Loucy (cell line): Measurements from ENCODE around the gene NAALADL2.

Experiments
- H2AFZ ChIP-seq: fragments of 200-600 bp; sonication (generic); 2 replicates; pipeline ENCODE4 v1.6.0; 2016; ENCODE audit warnings: antibody characterized with exemption, mild to moderate bottlenecking, low read length, moderate library complexity
- H3F3A ChIP-seq: fragments of 200-600 bp; 2 replicates; pipeline ENCODE4 v1.6.0; 2016; ENCODE audit warnings: antibody characterized with exemption, low read depth, mild to moderate bottlenecking
- H3K27me3 ChIP-seq: fragments of 200-600 bp; sonication (generic); 2 replicates; pipeline ENCODE4 v1.6.1; 2014; ENCODE audit warnings: low read length, mild to moderate bottlenecking; ENCODE audit not compliant: insufficient read depth, poor library complexity, severe bottlenecking
- H3K36me3 ChIP-seq: fragments of 200-600 bp; sonication (generic); 2 replicates; pipeline ENCODE4 v1.6.1; 2016; ENCODE audit warnings: low read length; ENCODE audit not compliant: insufficient read depth
- H3K4me1 ChIP-seq: fragments of 200-600 bp; sonication (generic); 2 replicates; pipeline ENCODE4 v1.5.1; 2014; ENCODE audit warnings: low read length, mild to moderate bottlenecking; ENCODE audit not compliant: insufficient read depth, poor library complexity, severe bottlenecking
- H3K4me2 ChIP-seq: fragments of 200-600 bp; sonication (generic); 2 replicates; pipeline ENCODE4 v1.6.0; 2014; ENCODE audit warnings: antibody characterized with exemption, low read length, low read depth, mild to moderate bottlenecking; ENCODE audit not compliant: poor library complexity, severe bottlenecking
- H3K4me3 ChIP-seq: fragments of 200-600 bp; sonication (generic); 2 replicates; pipeline ENCODE4 v1.5.1; 2014; ENCODE audit warnings: low read length, mild to moderate bottlenecking, mixed read lengths; ENCODE audit not compliant: poor library complexity, severe bottlenecking
- H3K79me2 ChIP-seq: fragments of 200-600 bp; sonication (generic); 2 replicates; pipeline ENCODE4 v1.6.1; 2014; ENCODE audit warnings: low read length; ENCODE audit not compliant: insufficient read depth
- H3K9ac ChIP-seq: fragments of 200-600 bp; sonication (generic); 2 replicates; pipeline ENCODE4 v1.6.0; 2014; ENCODE audit warnings: mild to moderate bottlenecking, low read depth, low read length, moderate library complexity; ENCODE audit not compliant: poor library complexity, severe bottlenecking
- H3K9me2 ChIP-seq: fragments of 200-600 bp; sonication (generic); replicated peaks from 2 replicates; pipeline ENCODE4 v1.6.1; 2016; ENCODE audit warnings: low read depth, low read length, mixed read lengths
- H3K9me3 ChIP-seq: fragments of 200-600 bp; sonication (generic); 2 replicates; pipeline ENCODE4 v1.6.1; 2014; ENCODE audit warnings: mild to moderate bottlenecking, antibody characterized with exemption, low read length, low read depth; ENCODE audit not compliant: insufficient read depth
- H4K20me1 ChIP-seq: fragments of 200-600 bp; sonication (generic); 2 replicates; pipeline ENCODE4 v1.6.0; 2014; ENCODE audit warnings: antibody characterized with exemption, low read length, mild to moderate bottlenecking; ENCODE audit not compliant: insufficient read depth, poor library complexity, severe bottlenecking
- CTCF ChIP-seq: fragments of 200-600 bp; sonication (generic); conservative IDR thresholded peaks from 2 replicates; pipeline ENCODE4 v1.5.1; 2014; ENCODE audit warnings: mild to moderate bottlenecking, antibody characterized with exemption, low read length
- EZH2phosphoT487 ChIP-seq: fragments of 200-600 bp; IDR thresholded peaks from 2 replicates; pipeline ENCODE4 v1.6.1; 2018; ENCODE audit warnings: antibody characterized with exemption, mild to moderate bottlenecking, moderate library complexity, borderline replicate concordance

The NAALADL2 gene

GRCh38 chr3:175662815-175663214, 803.7 kb downstream of the NAALADL2 start:
- no peaks in the 10 kb centered on the region for H4K20me1 ChIP-seq
- H2AFZ ChIP-seq, result no peak overlapping the region
- no peaks in the 10 kb centered on the region for H3K27me3 ChIP-seq
- H3F3A ChIP-seq, result no peaks in the 10 kb centered on the region
- H3K79me2 ChIP-seq, result no peaks in the 10 kb centered on the region
- no peaks in the 10 kb centered on the region for H3K9me3 ChIP-seq
- TF ChIP-seq EZH2phosphoT487, result no peak
- no peak overlapping the region for H3K4me2 ChIP-seq
- H3K4me3 ChIP-seq, result no peak overlapping the region
- H3K9me2 ChIP-seq, result no peaks in the 10 kb centered on the region
- H3K4me1 ChIP-seq, result no peaks in the 10 kb centered on the region
- H3K36me3 ChIP-seq, result no peaks in the 10 kb centered on the region
- no peak overlapping the region for H3K9ac ChIP-seq

DNA sequence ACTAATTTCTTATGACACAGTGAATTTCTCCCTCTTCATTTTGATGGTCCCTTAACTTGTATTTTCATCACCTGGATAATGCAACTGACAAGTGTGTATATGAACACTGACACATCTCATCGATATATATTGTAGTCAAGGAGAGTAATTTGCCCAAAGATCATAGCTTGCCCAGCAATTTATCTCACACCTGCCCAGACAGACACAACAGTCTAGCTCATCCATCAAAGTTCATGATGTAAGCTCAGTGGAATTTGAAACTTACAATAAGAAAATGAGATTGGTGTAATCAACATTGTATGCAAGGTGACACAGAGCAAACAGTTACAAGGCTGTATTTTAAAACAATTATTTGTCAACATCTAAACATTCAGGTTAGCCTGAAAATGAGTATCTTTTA, 805.8 kb downstream of the NAALADL2 start:
- Histone ChIP-seq H3K4me3 (no peak overlapping the region), H4K20me1 (no peaks in the 10 kb centered on the region), H3K9me3 (no peaks in the 10 kb centered on the region), H3K79me2 (no peaks in the 10 kb centered on the region), H2AFZ (no peak overlapping the region), H3F3A (no peaks in the 10 kb centered on the region), H3K27me3 (no peaks in the 10 kb centered on the region), H3K9ac (no peak overlapping the region), H3K9me2 (no peaks in the 10 kb centered on the region), H3K36me3 (no peaks in the 10 kb centered on the region), H3K4me2 (no peak overlapping the region), H3K4me1 (no peaks in the 10 kb centered on the region)
- TF ChIP-seq EZH2phosphoT487 (no peak), CTCF (no peak)

DNA sequence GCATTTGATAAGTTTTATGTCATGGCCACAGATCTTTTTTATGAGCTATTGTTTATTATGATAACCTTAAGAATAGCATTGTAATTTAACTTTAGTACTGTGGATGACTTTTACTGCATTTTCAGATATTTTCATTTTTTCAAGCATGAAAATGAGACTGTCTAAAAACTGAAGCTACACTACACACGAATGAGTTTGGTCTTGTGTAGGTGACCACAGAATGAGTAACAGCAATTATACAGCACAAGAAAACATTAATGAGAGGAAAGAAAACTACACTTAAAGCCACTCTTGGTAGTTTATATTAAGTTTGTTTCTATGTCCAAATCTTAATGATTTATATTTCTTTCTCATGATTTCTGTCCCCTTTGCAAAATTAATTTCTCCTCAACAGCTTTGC, 809.2 kb downstream of the NAALADL2 start:
- Histone ChIP-seq H3F3A (no peaks in the 10 kb centered on the region), H3K4me1 (no peaks in the 10 kb centered on the region), H3K27me3 (no peaks in the 10 kb centered on the region), H3K36me3 (no peaks in the 10 kb centered on the region), H3K9me3 (no peaks in the 10 kb centered on the region), H3K9ac (no peak overlapping the region), H4K20me1 (no peaks in the 10 kb centered on the region), H3K79me2 (no peaks in the 10 kb centered on the region), H3K4me2 (no peak overlapping the region), H3K9me2 (no peaks in the 10 kb centered on the region), H2AFZ (no peak overlapping the region), H3K4me3 (no peak overlapping the region)
- TF ChIP-seq EZH2phosphoT487, result no peak
- no peak for TF ChIP-seq CTCF

DNA sequence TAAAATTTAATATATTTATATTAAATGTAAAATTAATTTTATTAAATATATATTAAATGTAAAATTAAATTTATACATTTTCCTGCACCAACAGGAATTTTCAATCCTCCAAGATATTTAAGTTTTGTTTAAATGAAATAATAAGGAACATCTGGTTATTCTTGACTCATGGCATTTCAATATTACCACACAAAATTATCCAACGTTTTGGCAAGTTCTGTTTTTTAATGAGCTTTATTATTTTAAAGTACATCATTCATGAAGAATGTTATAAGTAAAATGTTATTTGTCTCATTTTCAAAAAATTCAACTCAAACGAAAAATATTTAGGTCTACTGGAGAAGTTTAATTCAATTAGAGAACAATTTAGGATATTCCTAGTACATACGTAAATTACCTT, 811.4 kb downstream of the NAALADL2 start:
- Histone ChIP-seq H3K9me3 (no peaks in the 10 kb centered on the region), H3K4me1 (no peaks in the 10 kb centered on the region), H2AFZ (no peak overlapping the region), H4K20me1 (no peaks in the 10 kb centered on the region), H3K4me2 (no peak overlapping the region), H3K36me3 (no peaks in the 10 kb centered on the region), H3K9ac (no peak overlapping the region), H3K9me2 (no peaks in the 10 kb centered on the region), H3K79me2 (no peaks in the 10 kb centered on the region), H3K4me3 (no peak overlapping the region), H3K27me3 (no peaks in the 10 kb centered on the region), H3F3A (no peaks in the 10 kb centered on the region)
- TF ChIP-seq CTCF, result no peak
- no peak for TF ChIP-seq EZH2phosphoT487
